Esophagus squamous epithelium (tissue), 4 donors: Measurements from ENCODE around the gene TARM1.

Experiments used
- CTCF ChIP-seq, 6 experiments: fragments of 450-650 bp in 4 of 6; fragments of 200-600 bp in 2 of 6; sonication (generic) in 2 of 6; IDR thresholded peaks; one replicate each; pipeline ENCODE4 v1.5.1; 2016 to 2019; ENCODE audit warnings: antibody characterized with exemption in 6 of 6, mild to moderate bottlenecking in 4 of 6, moderate library complexity in 4 of 6
- POLR2A ChIP-seq, 4 donors: fragments of 450-650 bp; IDR thresholded peaks; one replicate each; pipeline ENCODE4 v1.6.1; 2017; ENCODE audit warnings: antibody characterized with exemption in 4 of 4, mild to moderate bottlenecking in 4 of 4, moderate library complexity in 3 of 4

- TF ChIP-seq POLR2A (IDR thresholded peaks at IDR 0.05) (no peak), CTCF (IDR thresholded peaks at IDR 0.05) (no peak)
Measured at GRCh38 chr19:54023191-54023590, 58.0 kb downstream of the TARM1 start.
